GM20000 (cell line): ENCODE data around the gene CDC34.

Experiments used
- DNase-seq: peaks from one replicate; pipeline ENCODE4 v3.0.0; 2012; ENCODE audit warnings: low spot score
- TF ChIP-seq, protein P1 (sequence below): IDR thresholded peaks from 2 replicates; pipeline ENCODE4 v1.5.1; 2012; ENCODE audit warnings: mild to moderate bottlenecking, control low read depth; ENCODE audit errors: extremely low read depth, missing control alignments

CDC34 gene

DNA sequence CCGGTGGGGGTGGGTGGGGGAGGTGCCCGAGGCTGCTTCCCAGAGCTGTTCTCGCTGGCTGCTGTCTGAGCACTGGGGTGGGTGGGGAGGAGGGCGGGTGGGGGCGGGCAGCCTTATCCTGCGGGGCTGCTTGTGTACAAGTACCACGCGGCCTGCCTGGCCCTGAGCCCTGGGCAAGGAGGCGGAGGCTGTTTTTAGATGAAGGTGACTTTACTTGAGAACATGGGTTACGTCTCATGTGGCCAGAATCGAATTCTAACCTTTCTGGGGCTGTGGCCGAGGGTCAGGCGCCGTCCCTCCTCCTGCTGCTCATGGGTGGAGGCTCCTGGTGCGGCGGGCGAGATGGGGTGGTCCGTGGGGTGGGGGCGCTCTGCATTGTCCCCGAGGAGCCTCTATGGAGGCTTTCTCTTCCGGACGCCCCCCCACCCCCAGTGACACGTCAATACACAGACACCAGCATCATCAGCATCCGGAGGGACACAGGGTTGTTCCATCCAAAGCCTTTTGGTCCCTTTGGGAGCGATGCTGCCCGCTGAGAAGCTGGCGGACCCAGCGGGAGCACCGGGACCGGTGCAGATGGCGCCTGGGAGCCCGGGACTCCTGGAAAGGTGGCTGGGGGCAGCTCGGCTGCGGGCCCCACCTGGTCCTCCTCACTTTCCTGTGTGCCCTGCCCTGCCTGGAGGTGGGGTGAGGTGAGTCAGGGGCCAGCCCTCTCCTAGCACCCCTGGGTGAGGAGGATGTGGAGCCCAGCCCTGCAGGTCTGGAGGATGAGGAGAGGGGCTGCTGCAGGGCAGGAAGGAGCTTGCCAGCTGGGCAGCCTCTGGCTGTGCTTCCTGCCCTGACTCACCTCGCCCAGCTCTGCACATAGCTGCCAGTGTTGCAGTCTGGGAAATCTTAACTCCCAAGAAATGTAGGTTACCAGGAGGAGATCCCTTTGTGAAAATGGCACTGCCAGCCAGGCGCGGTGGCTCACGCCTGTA is 44.3 kb downstream of the CDC34 start:
- TF ChIP-seq, protein P1, sequence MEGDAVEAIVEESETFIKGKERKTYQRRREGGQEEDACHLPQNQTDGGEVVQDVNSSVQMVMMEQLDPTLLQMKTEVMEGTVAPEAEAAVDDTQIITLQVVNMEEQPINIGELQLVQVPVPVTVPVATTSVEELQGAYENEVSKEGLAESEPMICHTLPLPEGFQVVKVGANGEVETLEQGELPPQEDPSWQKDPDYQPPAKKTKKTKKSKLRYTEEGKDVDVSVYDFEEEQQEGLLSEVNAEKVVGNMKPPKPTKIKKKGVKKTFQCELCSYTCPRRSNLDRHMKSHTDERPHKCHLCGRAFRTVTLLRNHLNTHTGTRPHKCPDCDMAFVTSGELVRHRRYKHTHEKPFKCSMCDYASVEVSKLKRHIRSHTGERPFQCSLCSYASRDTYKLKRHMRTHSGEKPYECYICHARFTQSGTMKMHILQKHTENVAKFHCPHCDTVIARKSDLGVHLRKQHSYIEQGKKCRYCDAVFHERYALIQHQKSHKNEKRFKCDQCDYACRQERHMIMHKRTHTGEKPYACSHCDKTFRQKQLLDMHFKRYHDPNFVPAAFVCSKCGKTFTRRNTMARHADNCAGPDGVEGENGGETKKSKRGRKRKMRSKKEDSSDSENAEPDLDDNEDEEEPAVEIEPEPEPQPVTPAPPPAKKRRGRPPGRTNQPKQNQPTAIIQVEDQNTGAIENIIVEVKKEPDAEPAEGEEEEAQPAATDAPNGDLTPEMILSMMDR, result no peak
- no peak for DNase-seq

DNA sequence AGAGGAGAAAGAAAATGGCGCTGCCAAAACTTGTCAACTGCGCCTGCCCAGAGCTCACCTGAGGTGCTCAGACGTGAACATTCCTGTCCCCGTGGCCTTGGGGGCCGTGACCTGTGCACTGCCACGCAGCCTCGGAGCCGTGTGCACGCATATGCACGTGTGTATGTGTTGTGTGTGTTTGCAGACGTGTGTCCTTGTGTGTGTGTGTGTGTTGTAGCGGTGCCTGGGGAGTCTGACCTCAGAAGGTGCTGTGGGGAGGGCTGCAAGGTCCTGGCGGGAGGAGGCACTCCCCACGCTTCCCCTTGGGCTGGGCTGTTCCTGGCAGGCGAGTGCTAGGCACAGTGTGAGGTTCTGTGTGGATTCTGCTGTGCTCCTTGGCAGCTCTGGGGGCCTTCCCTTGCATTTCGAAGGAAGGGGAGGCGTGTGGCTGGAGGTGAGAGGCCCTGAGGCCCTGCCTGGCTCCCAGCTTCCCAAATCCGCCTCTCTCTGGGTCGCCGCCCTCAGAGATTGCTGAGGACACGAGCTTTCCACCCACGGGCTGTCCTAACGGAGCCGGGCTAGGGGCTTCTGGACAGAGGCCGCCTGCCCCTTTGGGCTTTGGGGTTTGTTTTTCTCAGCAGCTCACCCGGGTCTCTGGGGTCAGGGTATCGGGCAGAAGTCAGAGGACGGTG is 45.3 kb downstream of the CDC34 start:
- DNase-seq, result no peak
- TF ChIP-seq, protein P1, result no peak

GRCh38 chr19:577439-578392 is 46.2 kb downstream of the CDC34 start:
- DNase-seq, result no peak
- TF ChIP-seq, protein P1, result no peak

DNA sequence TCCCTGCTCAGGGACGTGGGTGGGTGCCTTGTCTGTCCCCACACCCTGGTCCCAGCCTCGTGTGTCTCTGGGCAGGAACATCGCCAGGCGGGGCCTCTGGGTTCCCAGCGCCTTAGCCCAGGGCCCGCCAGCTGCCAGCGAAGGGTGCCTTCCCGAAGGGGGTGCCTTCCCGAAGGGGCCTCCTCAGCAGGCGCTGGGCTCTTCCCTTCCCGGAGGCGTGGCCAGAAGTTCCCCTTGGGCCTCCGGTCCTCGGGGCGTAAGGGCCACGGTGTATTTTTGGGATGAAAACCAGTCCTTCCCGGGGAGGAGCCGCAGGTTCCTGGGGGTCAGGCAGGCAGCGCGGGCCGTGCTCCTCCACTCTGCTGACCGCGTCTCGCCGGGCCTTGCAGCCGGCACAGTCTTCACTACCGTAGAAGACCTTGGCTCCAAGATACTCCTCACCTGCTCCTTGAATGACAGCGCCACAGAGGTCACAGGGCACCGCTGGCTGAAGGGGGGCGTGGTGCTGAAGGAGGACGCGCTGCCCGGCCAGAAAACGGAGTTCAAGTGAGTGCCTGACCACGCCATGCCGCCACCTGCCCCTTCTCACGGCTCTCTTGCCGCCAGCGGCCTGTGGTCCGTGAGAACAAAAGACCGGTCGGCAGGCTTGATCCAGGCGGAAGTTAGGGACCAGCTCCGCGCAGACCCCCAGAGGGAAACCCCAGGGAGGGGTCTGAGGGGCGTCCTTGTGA is 47.7 kb downstream of the CDC34 start:
- DNase-seq, result no peak
- TF ChIP-seq, protein P1, result no peak

DNA sequence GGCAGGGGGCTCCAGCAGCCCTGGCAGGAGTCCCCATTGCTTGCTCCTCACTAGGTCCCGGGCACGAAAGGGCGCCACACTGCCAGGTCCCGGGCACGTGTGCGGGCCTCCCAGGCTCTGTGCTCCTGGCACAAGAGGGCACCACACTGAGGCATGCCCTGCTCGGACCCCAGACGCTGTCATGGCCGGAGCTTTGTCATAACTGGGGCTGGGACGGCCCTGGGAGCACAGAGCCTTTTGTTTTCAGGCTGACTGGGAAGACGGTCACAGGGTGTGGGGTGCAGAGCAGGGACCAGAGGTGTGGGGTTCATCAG is 48.2 kb downstream of the CDC34 start:
- no peak for DNase-seq
- TF ChIP-seq, protein P1, result no peak

GRCh38 chr19:580274-580835 is 48.8 kb downstream of the CDC34 start:
- DNase-seq, result no peak
- TF ChIP-seq, protein P1, result no peak
